Vagina (tissue), 2 donors: Measurements from ENCODE around the gene PTPRN2. TPM values are rescaled to one million over a fixed set of nuclear protein-coding genes. Genes with fewer than 3 reads are reported as not detected.

ENCODE experiments used
- DNase-seq, 2 donors: peaks; one replicate each; pipeline ENCODE4 v3.0.0-alpha.2; 2017; ENCODE audit errors: extremely low spot score in 2 of 2
- H3K27ac ChIP-seq: fragments of 200-600 bp; sonication (generic); one replicate; pipeline ENCODE4 v1.5.1; 2019
- H3K27me3 ChIP-seq: fragments of 200-600 bp; sonication (generic); one replicate; pipeline ENCODE4 v1.5.1; 2019
- H3K36me3 ChIP-seq, 2 donors: fragments of 200-600 bp; sonication (generic); one replicate each; pipeline ENCODE4 v1.5.1; 2017 to 2019
- H3K4me1 ChIP-seq: fragments of 200-600 bp; sonication (generic); one replicate; pipeline ENCODE4 v1.5.1; 2019
- H3K4me3 ChIP-seq, 2 donors: fragments of 200-600 bp; sonication (generic); 1 replicate in 1 of 2; 2 replicates in 1 of 2; pipeline ENCODE4 v1.5.1; 2016 to 2019
- H3K9me3 ChIP-seq: fragments of 200-600 bp; sonication (generic); one replicate; pipeline ENCODE4 v1.5.1; 2019
- CTCF ChIP-seq, 3 experiments: fragments of 450-650 bp in 2 of 3; fragments of 200-600 bp in 1 of 3; sonication (generic) in 1 of 3; IDR thresholded peaks; one replicate each; pipeline ENCODE4 v1.5.1; 2017 to 2019; ENCODE audit warnings: antibody characterized with exemption in 3 of 3, mild to moderate bottlenecking in 2 of 3, moderate library complexity in 2 of 3
- POLR2A ChIP-seq, 2 donors: fragments of 450-650 bp; IDR thresholded peaks; one replicate each; pipeline ENCODE4 v1.6.1; 2017; ENCODE audit warnings: antibody characterized with exemption in 2 of 2, mild to moderate bottlenecking in 2 of 2, moderate library complexity in 2 of 2
- POLR2AphosphoS5 ChIP-seq, 2 donors: sonication (generic); formaldehyde crosslinking; IDR thresholded peaks; one replicate each; pipeline ENCODE4 v1.9.0; 2017; ENCODE audit warnings: antibody characterized with exemption in 2 of 2, mild to moderate bottlenecking in 2 of 2, low read depth in 1 of 2; ENCODE audit not compliant: insufficient read depth in 1 of 2
- intact Hi-C: fragments of 100-400 bp; cut with DNase I; formaldehyde crosslinking; loops from one replicate; pipeline ENCODE4 v1.15.1; 2023
- total RNA-seq: library from RNA; depleted of rRNA; stranded (reverse); fragments of >200 nt; gene quantifications from one replicate; pipeline ENCODE4 v1.2.3, GENCODE V29; 2016

The PTPRN2 gene
- total RNA-seq, 1 donor from 2014 or later, result 7.4 TPM

- Histone ChIP-seq H3K36me3 (no peaks in the 10 kb centered on the region), H3K4me1 (no peaks in the 10 kb centered on the region), H3K27ac (no peak overlapping the region), H3K27me3 (no peaks in the 10 kb centered on the region), H3K4me3 (no peak overlapping the region), H3K9me3 (no peaks in the 10 kb centered on the region)
- DNase-seq, result no peak
- TF ChIP-seq CTCF (IDR thresholded peaks at IDR 0.05), result no peak
- TF ChIP-seq POLR2A (IDR thresholded peaks at IDR 0.05), result no peak
- no peak for TF ChIP-seq POLR2AphosphoS5 (IDR thresholded peaks at IDR 0.05; ENCODE audit: insufficient read depth in 1 of 2, low read depth in 1 of 2)
- intact Hi-C loops, result no loop called here
These were observed 716.9 kb downstream of the PTPRN2 start for GRCh38 chr7:157870644-157871290.

- intact Hi-C loops, result no loop called here
- Histone ChIP-seq H3K4me3 (no peak overlapping the region), H3K4me1 (no peaks in the 10 kb centered on the region), H3K36me3 (no peaks in the 10 kb centered on the region), H3K27me3 (no peaks in the 10 kb centered on the region), H3K9me3 (no peaks in the 10 kb centered on the region), H3K27ac (no peak overlapping the region)
- no peak for TF ChIP-seq CTCF (IDR thresholded peaks at IDR 0.05)
- no peak for TF ChIP-seq POLR2A (IDR thresholded peaks at IDR 0.05)
- no peak for TF ChIP-seq POLR2AphosphoS5 (IDR thresholded peaks at IDR 0.05; ENCODE audit: insufficient read depth in 1 of 2, low read depth in 1 of 2)
- no peak for DNase-seq
These were observed 717.8 kb downstream of the PTPRN2 start for GRCh38 chr7:157869793-157870192.

- Histone ChIP-seq H3K36me3 (no peaks in the 10 kb centered on the region), H3K4me1 (no peaks in the 10 kb centered on the region), H3K27me3 (no peaks in the 10 kb centered on the region), H3K27ac (no peak overlapping the region), H3K9me3 (no peaks in the 10 kb centered on the region), H3K4me3 (no peak overlapping the region)
- no peak for TF ChIP-seq POLR2A (IDR thresholded peaks at IDR 0.05)
- TF ChIP-seq CTCF (IDR thresholded peaks at IDR 0.05), result no peak
- no peak for TF ChIP-seq POLR2AphosphoS5 (IDR thresholded peaks at IDR 0.05; ENCODE audit: insufficient read depth in 1 of 2, low read depth in 1 of 2)
- intact Hi-C loops, result no loop called here
- no peak for DNase-seq
These were observed 719.8 kb downstream of the PTPRN2 start for GRCh38 chr7:157867685-157868305.

- no peaks in the 10 kb centered on the region for H3K9me3 ChIP-seq
- H3K36me3 ChIP-seq, result no peaks in the 10 kb centered on the region
- no peak overlapping the region for H3K4me3 ChIP-seq
- H3K4me1 ChIP-seq, result no peaks in the 10 kb centered on the region
- TF ChIP-seq POLR2AphosphoS5 (IDR thresholded peaks at IDR 0.05; ENCODE audit: insufficient read depth in 1 of 2, low read depth in 1 of 2) (no peak), CTCF (IDR thresholded peaks at IDR 0.05) (no peak), POLR2A (IDR thresholded peaks at IDR 0.05) (no peak)
- intact Hi-C loops, result no loop called here
- H3K27ac ChIP-seq, result no peak overlapping the region
- no peaks in the 10 kb centered on the region for H3K27me3 ChIP-seq
- no peak for DNase-seq
These were observed 721.2 kb downstream of the PTPRN2 start for GRCh38 chr7:157866336-157866924.
